Thyroid gland (tissue), 4 donors: Measurements from ENCODE around the gene SPATS2L. TPM values are rescaled to one million over a fixed set of nuclear protein-coding genes. Genes with fewer than 3 reads are reported as not detected.
A peak's percentile ranks its signal among the peaks of the same experiment; 100 is the strongest.

Source experiments
- DNase-seq, 2 donors: peaks; one replicate each; pipeline ENCODE4 v3.0.0-alpha.2; 2019
- H3K27ac ChIP-seq, 3 donors: fragments of 200-600 bp; sonication (generic); 1 replicate in 2 of 3; 2 replicates in 1 of 3; pipeline ENCODE4 v1.5.1; 2016 to 2019; ENCODE audit warnings: mild to moderate bottlenecking in 1 of 3, moderate library complexity in 1 of 3
- H3K27me3 ChIP-seq: fragments of 200-600 bp; sonication (generic); one replicate; pipeline ENCODE4 v1.5.1; 2019
- H3K36me3 ChIP-seq, 2 donors: fragments of 200-600 bp; sonication (generic); one replicate each; pipeline ENCODE4 v1.5.1; 2016 to 2019
- H3K4me1 ChIP-seq, 2 donors: fragments of 200-600 bp; sonication (generic); one replicate each; pipeline ENCODE4 v1.5.1; 2017 to 2019
- H3K4me3 ChIP-seq, 3 donors: fragments of 200-600 bp; sonication (generic); replicated peaks in 1 of 3; 1 replicate in 2 of 3; 2 replicates in 1 of 3; pipeline ENCODE4 v1.5.1; 2016; ENCODE audit warnings: mild to moderate bottlenecking in 1 of 3
- H3K9me3 ChIP-seq: fragments of 200-600 bp; sonication (generic); one replicate; pipeline ENCODE4 v1.5.1; 2017
- CTCF ChIP-seq, 6 experiments: fragments of 200-600 bp in 3 of 6; fragments of 450-650 bp in 3 of 6; sonication (generic) in 3 of 6; IDR thresholded peaks; one replicate each; pipeline ENCODE4 v1.5.1; 2016 to 2019; ENCODE audit warnings: antibody characterized with exemption in 6 of 6, mild to moderate bottlenecking in 2 of 6, inconsistent platforms in 1 of 6, moderate library complexity in 1 of 6
- POLR2A ChIP-seq, 2 donors: fragments of 450-650 bp; IDR thresholded peaks; one replicate each; pipeline ENCODE4 v1.6.1; 2017; ENCODE audit warnings: antibody characterized with exemption in 2 of 2, mild to moderate bottlenecking in 2 of 2, moderate library complexity in 1 of 2
- WGBS, 2 donors: methylation state at CpG; one replicate each; pipeline ENCODE4 v1.1.5; 2017; 5-methylcytosine and 5-hydroxymethylcytosine counted together
- intact Hi-C: fragments of 100-400 bp; cut with DNase I; formaldehyde crosslinking; loops from one replicate; pipeline ENCODE4 v1.15.1; 2023
- total RNA-seq, 4 donors: library from RNA; depleted of rRNA; stranded (reverse); fragments of >200 nt; gene quantifications; one replicate each; pipeline ENCODE4 v1.2.3, GENCODE V29; 2016

The SPATS2L gene
- total RNA-seq, 4 donors from 2014 or later: 41.7 to 101 (median 73.3) TPM

- no peaks in the 10 kb centered on the region for H3K4me1 ChIP-seq
- DNase-seq: no peak
- no peak overlapping the region for H3K4me3 ChIP-seq
- no peak for TF ChIP-seq CTCF (IDR thresholded peaks at IDR 0.05)
- TF ChIP-seq POLR2A (IDR thresholded peaks at IDR 0.05): no peak
- intact Hi-C loops: no loop called here
- no peaks in the 10 kb centered on the region for H3K9me3 ChIP-seq
- 95 to 96% methylated on average over 1 of the region's 1 CpG for WGBS, 2 donors
- no peak overlapping the region for H3K27ac ChIP-seq
- H3K36me3 ChIP-seq: no peaks in the 10 kb centered on the region
- H3K27me3 ChIP-seq: no peaks in the 10 kb centered on the region
Observed at GRCh38 chr2:200399046-200399445, 92.6 kb downstream of the SPATS2L start.

GRCh38 chr2:200399636-200400035 is 93.1 kb downstream of the SPATS2L start:
- Histone ChIP-seq H3K27ac (no peak overlapping the region), H3K9me3 (no peaks in the 10 kb centered on the region), H3K4me3 (no peak overlapping the region), H3K27me3 (no peaks in the 10 kb centered on the region), H3K36me3 (no peaks in the 10 kb centered on the region), H3K4me1 (no peaks in the 10 kb centered on the region)
- intact Hi-C loops: no loop called here
- TF ChIP-seq POLR2A (IDR thresholded peaks at IDR 0.05) (no peak), CTCF (IDR thresholded peaks at IDR 0.05) (no peak)
- no peak for DNase-seq
- WGBS, 2 donors: 95% methylated on average over 1 of the region's 1 CpG

- H3K9me3 ChIP-seq: no peaks in the 10 kb centered on the region
- no peaks in the 10 kb centered on the region for H3K27me3 ChIP-seq
- no peak for DNase-seq
- H3K27ac ChIP-seq: no peak overlapping the region
- H3K36me3 ChIP-seq: no peaks in the 10 kb centered on the region
- no peak overlapping the region for H3K4me3 ChIP-seq
- intact Hi-C loops: no loop called here
- H3K4me1 ChIP-seq: peaks cover 13 to 27% of the 10 kb centered on the region in 2 donors
- 92 to 93% methylated on average over 4 of the region's 4 CpGs for WGBS, 2 donors
- TF ChIP-seq CTCF (IDR thresholded peaks at IDR 0.05): no peak
- TF ChIP-seq POLR2A (IDR thresholded peaks at IDR 0.05): no peak
Observed at GRCh38 chr2:200403814-200404213, 97.3 kb downstream of the SPATS2L start.

- intact Hi-C loops: no loop called here
- Histone ChIP-seq H3K4me1 (peaks cover 13 to 29% of the 10 kb centered on the region in 2 donors), H3K27ac (no peak overlapping the region), H3K9me3 (no peaks in the 10 kb centered on the region), H3K4me3 (no peak overlapping the region), H3K27me3 (no peaks in the 10 kb centered on the region), H3K36me3 (no peaks in the 10 kb centered on the region)
- no peak for DNase-seq
- 97 to 98% methylated on average over 4 of the region's 4 CpGs for WGBS, 2 donors
- TF ChIP-seq CTCF (IDR thresholded peaks at IDR 0.05): no peak
- no peak for TF ChIP-seq POLR2A (IDR thresholded peaks at IDR 0.05)
Observed at GRCh38 chr2:200404615-200405014, 98.1 kb downstream of the SPATS2L start.

GRCh38 chr2:200405599-200406298 is 99.3 kb downstream of the SPATS2L start:
- H3K27me3 ChIP-seq: no peaks in the 10 kb centered on the region
- WGBS, 2 donors: 60% methylated on average over 1 of the region's 1 CpG
- H3K4me3 ChIP-seq: no peak overlapping the region
- H3K27ac ChIP-seq: peak overlapping the region in 1 of 3 donors; percentile 44
- intact Hi-C loops: no loop called here
- no peak for DNase-seq
- H3K9me3 ChIP-seq: no peaks in the 10 kb centered on the region
- H3K4me1 ChIP-seq: peaks cover 13 to 29% of the 10 kb centered on the region in 2 donors
- no peaks in the 10 kb centered on the region for H3K36me3 ChIP-seq
- TF ChIP-seq POLR2A (IDR thresholded peaks at IDR 0.05) (no peak), CTCF (IDR thresholded peaks at IDR 0.05) (no peak)
